K562 (cell line): Measurements from ENCODE around the gene CPT1A. TPM values are rescaled to one million over a fixed set of nuclear protein-coding genes. Genes with fewer than 3 reads are reported as not detected.

Experiments
- TARDBP ChIP-seq: fragments of 450-650 bp; IDR thresholded peaks from 2 replicates; pipeline ENCODE4 v1.6.1; 2016
- TBP ChIP-seq: optimal IDR thresholded peaks from 2 replicates; pipeline ENCODE3; 2011; ENCODE audit warnings: low read depth, low read length, improper control_type of control experiment
- ZNF318 ChIP-seq, 2 experiments: fragments of 450-650 bp; IDR thresholded peaks; 2 replicates each; pipeline ENCODE4 v1.6.1; 2016; ENCODE audit warnings: mild to moderate bottlenecking in 2 of 2, borderline replicate concordance in 1 of 2, low read depth in 1 of 2, moderate library complexity in 1 of 2
- ZSCAN32 ChIP-seq: fragments of 450-650 bp; formaldehyde crosslinking; IDR thresholded peaks from 2 replicates; pipeline ENCODE4 v1.4.0; 2020; ENCODE audit warnings: mild to moderate bottlenecking, moderate library complexity
- polyA plus RNA-seq, 8 experiments: library from polyadenylated mRNA; depleted of rRNA in 4 of 8; stranded (reverse) in 5 of 8; unstranded in 3 of 8; fragments of >200 nt; fragmentation: Nextera tagmentation in 2 of 8; fragmentation: Illumina TruSeq in 1 of 8; extraction: Ambion mirVana in 2 of 8; extraction: Trizol in 1 of 8; gene quantifications; 2 replicates each; pipeline versions ENCODE4 v1.2.1 to v1.2.3, GENCODE V29; 2011 to 2014; ENCODE audit warnings: inconsistent platforms in 1 of 8, missing spikeins in 1 of 8
- total RNA-seq, 7 experiments: library from RNA; depleted of rRNA in 6 of 7; stranded (reverse); fragments of >200 nt in 6 of 7; fragmentation: Illumina TruSeq in 2 of 7; extraction: Trizol in 2 of 7; gene quantifications; 2 replicates each; pipeline versions ENCODE4 v1.2.1 to v1.2.3, GENCODE V29; 2011 to 2021; ENCODE audit warnings: low replicate concordance in 1 of 7

Gene CPT1A
- total and polyA plus RNA-seq, 9 of the 15 experiments (the other 6 are each of a cell fraction or from before 2014, with no cell fraction given) = 2.6 to 29.1 (median 12.3) TPM

- TF ChIP-seq ZSCAN32 (CRISPR knock-in tag) (no peak), TARDBP (no peak), TBP (no peak), ZNF318 (IDR thresholded peaks at IDR 0.05; ENCODE audit: borderline replicate concordance in 1 of 2, low read depth in 1 of 2) (no peak)
These were observed 59.0 kb downstream of the CPT1A start (continued) for GRCh38 chr11:68782711-68783110.
